ENCODE results near the gene GRAMD1B.

GRAMD1B gene

DNA sequence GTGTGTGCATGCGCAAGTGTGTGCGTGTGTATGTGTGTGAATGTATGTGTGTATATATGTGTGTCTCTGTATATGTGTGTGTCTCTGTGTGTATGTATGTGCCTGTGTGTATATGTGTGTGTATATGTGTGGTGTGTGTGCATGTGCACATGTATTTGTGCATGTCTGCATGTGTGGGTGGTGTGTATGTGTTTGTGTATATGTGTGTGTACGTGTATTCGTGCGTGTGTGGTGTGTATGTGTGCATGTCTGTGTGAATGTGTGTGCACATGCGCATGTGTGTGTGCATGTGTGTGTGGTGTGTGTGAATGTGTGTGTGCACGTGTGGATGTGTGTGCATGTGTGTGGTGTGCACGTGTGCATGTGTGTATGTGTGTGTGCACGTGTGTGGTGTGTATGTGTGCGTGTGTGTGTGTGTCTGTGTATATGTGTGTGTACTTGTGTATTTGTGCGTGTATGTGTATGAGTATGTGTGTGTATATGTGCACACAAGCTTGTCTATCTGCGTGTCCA is 153.0 kb downstream of the GRAMD1B start:
- no peak overlapping the region for H3K27ac ChIP-seq (ENCODE audit: low read depth, low read length)

DNA sequence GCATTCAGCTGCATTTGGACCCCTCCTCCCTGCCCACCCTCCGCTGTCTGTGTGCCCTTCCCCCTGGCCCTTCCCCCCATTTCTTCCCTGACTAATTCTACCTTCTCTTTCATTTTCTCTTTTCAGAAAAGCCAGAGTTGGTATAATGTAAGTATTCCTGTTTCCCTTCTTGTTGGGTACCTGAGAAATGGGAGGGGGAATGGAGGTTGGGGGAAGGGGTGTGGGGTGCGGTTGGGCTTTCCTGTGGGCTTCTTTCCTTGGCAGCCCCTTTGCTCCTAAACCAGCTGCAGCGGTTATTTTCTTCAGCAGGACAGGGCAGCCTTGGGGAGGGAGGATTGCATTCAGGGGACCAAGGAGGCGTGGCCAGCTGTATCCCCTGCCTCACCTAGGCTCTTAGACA is 154.1 kb downstream of the GRAMD1B start:
- H3K27me3 ChIP-seq (ENCODE audit: control insufficient read depth, insufficient read depth, low read length) = no peaks in the 10 kb centered on the region
- H3K27ac ChIP-seq (ENCODE audit: low read depth, low read length) = no peak overlapping the region
- H3K4me1 ChIP-seq (ENCODE audit: control insufficient read depth, insufficient read depth, low read length) = no peaks in the 10 kb centered on the region; the same call in none of the 2 replicates
- no peak overlapping the region for H3K4me3 ChIP-seq (ENCODE audit: low read depth, low read length)
- H3K9ac ChIP-seq (ENCODE audit: low read depth, low read length) = no peak overlapping the region
- no peaks in the 10 kb centered on the region for H3K9me3 ChIP-seq (ENCODE audit: control insufficient read depth, insufficient read depth, low read length)
- peaks cover 8% of the 10 kb centered on the region; the same call in 1 of the 2 replicates for H3K36me3 ChIP-seq (ENCODE audit: control insufficient read depth, insufficient read depth, low read length)

More for the DNA sequence above, 153.0 kb downstream of the GRAMD1B start:
- Histone ChIP-seq H3K4me1 (ENCODE audit: control insufficient read depth, insufficient read depth, low read length) (no peaks in the 10 kb centered on the region; the same call in none of the 2 replicates), H3K9me3 (ENCODE audit: control insufficient read depth, insufficient read depth, low read length) (no peaks in the 10 kb centered on the region), H3K4me3 (ENCODE audit: low read depth, low read length) (no peak overlapping the region), H3K9ac (ENCODE audit: low read depth, low read length) (no peak overlapping the region), H3K27me3 (ENCODE audit: control insufficient read depth, insufficient read depth, low read length) (no peaks in the 10 kb centered on the region), H3K36me3 (ENCODE audit: control insufficient read depth, insufficient read depth, low read length) (no peaks in the 10 kb centered on the region)

DNA sequence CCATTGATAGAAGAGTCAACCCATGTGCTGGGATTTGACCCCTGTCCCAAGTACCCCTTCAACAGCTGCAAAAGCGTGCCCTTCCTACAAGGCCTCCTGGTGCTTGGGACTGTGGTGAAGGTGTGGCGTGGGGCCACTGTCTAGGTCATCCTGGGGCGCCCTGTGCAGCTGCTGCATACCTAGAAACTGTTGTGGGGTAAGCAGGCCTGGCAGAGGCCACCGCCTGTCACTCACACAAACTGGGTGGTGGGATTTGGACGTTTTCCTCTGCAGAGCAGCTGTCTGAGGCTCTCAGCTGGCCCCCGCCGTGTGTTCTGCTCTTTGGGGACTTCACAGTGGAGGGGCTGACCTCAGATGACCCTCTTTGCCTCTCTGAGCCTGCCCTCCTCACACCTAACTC is 154.7 kb downstream of the GRAMD1B start:
- Histone ChIP-seq H3K9ac (ENCODE audit: low read depth, low read length) (no peak overlapping the region), H3K27ac (ENCODE audit: low read depth, low read length) (no peak overlapping the region)

DNA sequence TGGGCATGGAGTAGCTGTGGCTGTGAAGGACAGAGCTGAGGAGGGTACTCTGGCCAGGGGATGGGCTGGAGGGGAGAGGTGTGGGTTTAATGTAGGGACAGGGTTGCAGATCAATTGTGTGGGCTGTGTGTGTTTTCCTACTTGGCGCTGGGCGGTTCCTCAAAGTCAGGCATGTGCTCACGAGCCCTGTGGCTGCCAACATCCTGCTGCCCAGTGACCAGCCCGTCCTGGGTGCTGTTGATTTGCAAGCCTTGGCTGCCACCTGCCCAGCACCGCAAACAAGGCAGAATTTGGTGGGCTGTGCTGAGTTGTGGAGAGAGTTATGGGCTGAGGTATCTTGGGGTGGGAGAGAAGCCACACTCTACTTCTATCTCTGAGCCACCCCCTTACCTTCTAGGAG is 155.1 kb downstream of the GRAMD1B start:
- no peaks in the 10 kb centered on the region for H3K9me3 ChIP-seq (ENCODE audit: control insufficient read depth, insufficient read depth, low read length)
- H3K36me3 ChIP-seq (ENCODE audit: control insufficient read depth, insufficient read depth, low read length) = peaks cover 8% of the 10 kb centered on the region; the same call in 1 of the 2 replicates
- no peaks in the 10 kb centered on the region for H3K27me3 ChIP-seq (ENCODE audit: control insufficient read depth, insufficient read depth, low read length)
- H3K9ac ChIP-seq (ENCODE audit: low read depth, low read length) = no peak overlapping the region
- no peak overlapping the region for H3K27ac ChIP-seq (ENCODE audit: low read depth, low read length)
- H3K4me3 ChIP-seq (ENCODE audit: low read depth, low read length) = no peak overlapping the region
- no peaks in the 10 kb centered on the region; the same call in none of the 2 replicates for H3K4me1 ChIP-seq (ENCODE audit: control insufficient read depth, insufficient read depth, low read length)

More for the DNA sequence above, 154.7 kb downstream of the GRAMD1B start:
- peaks cover 8% of the 10 kb centered on the region; the same call in 1 of the 2 replicates for H3K36me3 ChIP-seq (ENCODE audit: control insufficient read depth, insufficient read depth, low read length)
- no peaks in the 10 kb centered on the region for H3K9me3 ChIP-seq (ENCODE audit: control insufficient read depth, insufficient read depth, low read length)
- no peaks in the 10 kb centered on the region; the same call in none of the 2 replicates for H3K4me1 ChIP-seq (ENCODE audit: control insufficient read depth, insufficient read depth, low read length)
- no peak overlapping the region for H3K4me3 ChIP-seq (ENCODE audit: low read depth, low read length)
- no peaks in the 10 kb centered on the region for H3K27me3 ChIP-seq (ENCODE audit: control insufficient read depth, insufficient read depth, low read length)

DNA sequence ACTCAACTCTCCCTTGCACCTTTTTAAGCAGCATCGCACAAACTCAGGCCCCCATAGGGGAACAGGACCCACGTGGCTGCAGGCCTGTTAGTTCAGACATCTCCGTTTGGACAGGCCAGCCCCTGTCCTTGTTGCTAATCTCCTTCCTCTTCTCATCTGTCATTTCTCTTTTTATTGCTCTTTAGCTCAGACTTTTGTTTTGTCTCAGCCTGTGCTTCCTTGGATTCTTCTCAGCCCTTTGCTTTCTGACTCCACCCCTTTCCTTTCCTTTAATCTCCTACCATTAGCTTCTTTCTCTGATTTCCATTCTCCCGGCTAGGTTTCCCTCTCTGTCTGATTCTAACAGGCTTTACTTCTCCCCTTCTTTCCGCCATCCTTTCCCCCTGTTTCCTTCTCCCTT is 155.6 kb downstream of the GRAMD1B start:
- H3K4me1 ChIP-seq (ENCODE audit: control insufficient read depth, insufficient read depth, low read length) = no peaks in the 10 kb centered on the region; the same call in none of the 2 replicates
- no peak overlapping the region for H3K27ac ChIP-seq (ENCODE audit: low read depth, low read length)
- peaks cover 8% of the 10 kb centered on the region; the same call in 1 of the 2 replicates for H3K36me3 ChIP-seq (ENCODE audit: control insufficient read depth, insufficient read depth, low read length)
- H3K9me3 ChIP-seq (ENCODE audit: control insufficient read depth, insufficient read depth, low read length) = no peaks in the 10 kb centered on the region
- H3K4me3 ChIP-seq (ENCODE audit: low read depth, low read length) = no peak overlapping the region
- H3K27me3 ChIP-seq (ENCODE audit: control insufficient read depth, insufficient read depth, low read length) = no peaks in the 10 kb centered on the region
- no peak overlapping the region for H3K9ac ChIP-seq (ENCODE audit: low read depth, low read length)

GRCh38 chr11:123586568-123586967 is 156.5 kb downstream of the GRAMD1B start:
- no peaks in the 10 kb centered on the region for H3K27me3 ChIP-seq (ENCODE audit: control insufficient read depth, insufficient read depth, low read length)
- no peak overlapping the region for H3K9ac ChIP-seq (ENCODE audit: low read depth, low read length)
- H3K9me3 ChIP-seq (ENCODE audit: control insufficient read depth, insufficient read depth, low read length) = no peaks in the 10 kb centered on the region

GRCh38 chr11:123587044-123587443 is 157.0 kb downstream of the GRAMD1B start:
- H3K4me3 ChIP-seq (ENCODE audit: low read depth, low read length) = no peak overlapping the region
- H3K27me3 ChIP-seq (ENCODE audit: control insufficient read depth, insufficient read depth, low read length) = no peaks in the 10 kb centered on the region
- H3K9ac ChIP-seq (ENCODE audit: low read depth, low read length) = no peak overlapping the region
- H3K4me1 ChIP-seq (ENCODE audit: control insufficient read depth, insufficient read depth, low read length) = no peaks in the 10 kb centered on the region; the same call in 1 of the 2 replicates
- no peak overlapping the region for H3K27ac ChIP-seq (ENCODE audit: low read depth, low read length)
- peaks cover 10% of the 10 kb centered on the region; the same call in 1 of the 2 replicates for H3K36me3 ChIP-seq (ENCODE audit: control insufficient read depth, insufficient read depth, low read length)
- no peaks in the 10 kb centered on the region for H3K9me3 ChIP-seq (ENCODE audit: control insufficient read depth, insufficient read depth, low read length)

More at GRCh38 chr11:123586568-123586967, 156.5 kb downstream of the GRAMD1B start:
- no peak overlapping the region for H3K4me3 ChIP-seq (ENCODE audit: low read depth, low read length)
- H3K36me3 ChIP-seq (ENCODE audit: control insufficient read depth, insufficient read depth, low read length) = peaks cover 10% of the 10 kb centered on the region; the same call in 1 of the 2 replicates
- no peak overlapping the region for H3K27ac ChIP-seq (ENCODE audit: low read depth, low read length)
- H3K4me1 ChIP-seq (ENCODE audit: control insufficient read depth, insufficient read depth, low read length) = no peaks in the 10 kb centered on the region; the same call in 1 of the 2 replicates

DNA sequence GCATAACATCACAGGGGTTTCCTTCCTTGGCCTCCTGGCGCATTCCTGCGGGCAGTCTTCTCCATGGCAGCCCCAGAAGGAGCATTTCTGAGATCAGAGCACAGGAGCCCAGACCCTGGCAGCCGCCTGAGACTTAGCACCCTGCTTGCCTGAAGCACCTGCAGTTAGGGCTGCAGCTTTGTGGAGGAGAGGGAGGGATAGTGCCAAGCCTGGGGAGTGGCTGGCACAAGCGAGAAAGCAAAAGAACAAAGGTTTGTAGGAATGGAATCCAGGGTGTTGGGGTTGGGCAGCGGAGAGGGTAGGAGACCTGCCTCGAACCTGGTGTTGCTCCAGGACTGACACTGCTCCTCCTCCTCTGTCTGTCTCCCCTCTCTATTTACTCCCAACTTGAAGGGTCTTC is 157.5 kb downstream of the GRAMD1B start:
- H3K9ac ChIP-seq (ENCODE audit: low read depth, low read length) = no peak overlapping the region
- no peaks in the 10 kb centered on the region for H3K9me3 ChIP-seq (ENCODE audit: control insufficient read depth, insufficient read depth, low read length)
- no peaks in the 10 kb centered on the region for H3K27me3 ChIP-seq (ENCODE audit: control insufficient read depth, insufficient read depth, low read length)
- no peaks in the 10 kb centered on the region; the same call in 1 of the 2 replicates for H3K4me1 ChIP-seq (ENCODE audit: control insufficient read depth, insufficient read depth, low read length)
- no peak overlapping the region for H3K4me3 ChIP-seq (ENCODE audit: low read depth, low read length)
- H3K36me3 ChIP-seq (ENCODE audit: control insufficient read depth, insufficient read depth, low read length) = peaks cover 10% of the 10 kb centered on the region; the same call in 1 of the 2 replicates
- no peak overlapping the region for H3K27ac ChIP-seq (ENCODE audit: low read depth, low read length)

GRCh38 chr11:123588117-123588863 is 158.2 kb downstream of the GRAMD1B start:
- Histone ChIP-seq H3K27ac (ENCODE audit: low read depth, low read length) (no peak overlapping the region), H3K4me1 (ENCODE audit: control insufficient read depth, insufficient read depth, low read length) (no peaks in the 10 kb centered on the region; the same call in 1 of the 2 replicates), H3K9me3 (ENCODE audit: control insufficient read depth, insufficient read depth, low read length) (no peaks in the 10 kb centered on the region), H3K36me3 (ENCODE audit: control insufficient read depth, insufficient read depth, low read length) (peaks cover 10% of the 10 kb centered on the region; the same call in 1 of the 2 replicates), H3K9ac (ENCODE audit: low read depth, low read length) (no peak overlapping the region), H3K4me3 (ENCODE audit: low read depth, low read length) (no peak overlapping the region), H3K27me3 (ENCODE audit: control insufficient read depth, insufficient read depth, low read length) (no peaks in the 10 kb centered on the region)

DNA sequence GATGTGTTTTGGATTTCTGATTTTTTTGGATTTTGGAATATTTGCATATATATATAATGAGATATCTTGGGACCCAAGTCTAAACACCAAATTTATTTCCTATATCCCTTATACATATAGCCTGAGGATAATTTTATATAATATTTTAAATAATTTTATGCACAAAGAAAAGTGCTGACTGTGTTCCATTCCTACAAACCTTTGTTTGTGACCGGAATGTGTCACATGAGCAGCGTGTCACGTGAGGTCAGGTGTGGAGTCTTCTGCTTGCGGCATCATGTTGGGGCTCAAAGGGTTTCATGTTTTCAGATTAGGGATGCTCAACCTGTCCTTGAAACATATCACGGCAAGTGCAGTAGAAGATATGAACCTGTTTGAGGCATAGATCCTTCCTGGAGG is 158.8 kb downstream of the GRAMD1B start:
- H3K9ac ChIP-seq (ENCODE audit: low read depth, low read length) = no peak overlapping the region
- H3K27ac ChIP-seq (ENCODE audit: low read depth, low read length) = no peak overlapping the region
- H3K4me3 ChIP-seq (ENCODE audit: low read depth, low read length) = no peak overlapping the region
- peaks cover 10% of the 10 kb centered on the region; the same call in 1 of the 2 replicates for H3K36me3 ChIP-seq (ENCODE audit: control insufficient read depth, insufficient read depth, low read length)
- no peaks in the 10 kb centered on the region; the same call in 1 of the 2 replicates for H3K4me1 ChIP-seq (ENCODE audit: control insufficient read depth, insufficient read depth, low read length)
- H3K9me3 ChIP-seq (ENCODE audit: control insufficient read depth, insufficient read depth, low read length) = no peaks in the 10 kb centered on the region
- no peaks in the 10 kb centered on the region for H3K27me3 ChIP-seq (ENCODE audit: control insufficient read depth, insufficient read depth, low read length)

Measured in HUES48 (cell line).